Activated CD8-positive, alpha-beta T cell treated with anti-CD3 and anti-CD28 coated beads for 36 hours (primary cell): ENCODE data around the gene TAF11. TPM values are rescaled to one million over a fixed set of nuclear protein-coding genes. Genes with fewer than 3 reads are reported as not detected.
"Not testable (repeated sequence)": the region's sequence is repeated elsewhere in the genome, so short reads cannot be mapped to it uniquely, and the experiment has no call there.

ENCODE experiments used
- ATAC-seq: fragments of 200-7000 bp; cut with Tn5 transposase; one replicate; pipeline ENCODE4 v1.10.0; 2021; ENCODE audit warnings: mild to moderate bottlenecking, moderate library complexity
- CTCF ChIA-PET: fragments of 350-600 bp; sonication (Branson Sonifier 250); formaldehyde crosslinking; loops from one replicate; lab custom pipeline; 2021; ENCODE audit warnings: antibody characterized with exemption; lab: Charles Lee
- POLR2A ChIA-PET: fragments of 350-600 bp; sonication (Branson Sonifier 250); formaldehyde crosslinking; loops from one replicate; lab custom pipeline; 2021; ENCODE audit warnings: antibody characterized with exemption; lab: Charles Lee
- DNase-seq: peaks from one replicate; pipeline ENCODE4 v3.0.0-alpha.2; 2020
- H3K27ac Mint-ChIP-seq: one replicate; pipeline ENCODE4 v1.8.0; 2021; ENCODE audit warnings: mild to moderate bottlenecking, mixed read lengths
- H3K27me3 Mint-ChIP-seq: one replicate; pipeline ENCODE4 v1.8.0; 2021; ENCODE audit warnings: mixed read lengths
- H3K36me3 Mint-ChIP-seq: one replicate; pipeline ENCODE4 v1.8.0; 2021; ENCODE audit warnings: low read depth, mixed read lengths
- H3K4me1 Mint-ChIP-seq: one replicate; pipeline ENCODE4 v1.8.0; 2021; ENCODE audit warnings: low read depth, mixed read lengths
- H3K4me3 Mint-ChIP-seq: one replicate; pipeline ENCODE4 v1.8.0; 2021; ENCODE audit warnings: mild to moderate bottlenecking, moderate library complexity, mixed read lengths
- H3K9me3 Mint-ChIP-seq: one replicate; pipeline ENCODE4 v1.8.0; 2021; ENCODE audit warnings: mixed read lengths
- intact Hi-C: fragments of 100-400 bp; cut with micrococcal nuclease; formaldehyde crosslinking; loops from one replicate; pipeline ENCODE4 v1.10.0; 2022
- total RNA-seq, 2 experiments: library from RNA; stranded (reverse); gene quantifications; one replicate each; pipeline ENCODE4 v1.2.3, GENCODE V29; 2021
- TF ChIP-seq, protein P1 (sequence below): fragments of 200-600 bp; IDR thresholded peaks from one replicate; pipeline ENCODE4 v1.8.0; 2022; ENCODE audit warnings: antibody characterized with exemption, mild to moderate bottlenecking

The TAF11 gene
- total RNA-seq, 2 experiments from 2014 or later = 29.3 to 29.4 TPM

DNA sequence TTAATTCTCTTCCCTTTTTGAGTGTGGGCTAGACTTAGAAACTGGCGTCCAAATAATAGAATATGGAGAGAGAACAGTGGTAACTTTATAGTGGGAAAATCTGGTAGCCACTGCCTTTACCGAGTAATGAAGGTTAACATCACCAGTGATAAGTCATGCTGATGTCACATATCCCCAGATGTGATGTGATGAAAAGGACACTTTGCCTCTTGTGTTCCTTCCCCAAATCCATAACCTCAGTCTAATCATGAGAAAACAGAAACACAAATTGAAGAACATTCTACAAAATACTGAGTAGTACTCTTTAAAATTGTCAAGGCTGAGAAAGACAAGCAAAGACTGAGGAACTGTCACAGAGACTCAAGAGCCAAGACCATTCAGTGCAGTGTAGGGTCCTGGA, 19.0 kb upstream of the TAF11 start:
- POLR2A ChIA-PET = no interaction called here

DNA sequence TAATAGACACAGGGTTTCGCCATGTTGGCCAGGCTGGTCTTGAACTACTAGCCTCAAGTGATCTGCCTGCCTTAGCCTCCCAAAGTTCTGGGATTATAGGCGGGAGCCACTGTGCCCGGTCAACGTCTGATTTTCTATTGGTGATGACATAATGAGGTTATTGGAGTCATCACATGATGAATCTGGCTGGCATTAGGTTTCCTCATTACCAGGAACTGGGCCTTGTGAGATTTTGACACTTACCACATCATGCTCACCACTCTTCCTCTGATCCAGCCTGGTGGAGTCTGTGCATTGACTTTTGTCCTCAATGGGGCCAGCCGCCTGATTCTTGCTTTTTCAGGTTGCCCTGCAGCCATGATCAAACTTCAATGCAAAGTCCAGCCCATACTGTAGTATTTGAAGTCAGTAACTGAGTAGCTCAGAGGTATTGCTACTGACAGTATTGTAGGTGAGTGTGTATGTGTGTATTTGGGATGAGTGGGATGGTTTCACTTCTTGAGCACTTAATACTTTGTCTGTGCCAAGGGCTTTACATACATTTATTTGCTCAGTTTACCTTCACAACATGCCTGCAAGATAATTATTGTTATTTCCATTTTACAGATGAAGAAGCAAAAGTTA, 17.3 kb upstream of the TAF11 start:
- H3K4me1 Mint-ChIP-seq = peaks cover 15% of the 10 kb centered on the region
- ChIA-PET CTCF (no interaction called here), POLR2A (no interaction called here)
- DNase-seq (peak; percentile 11), ATAC-seq (peak; percentile 49)
- no peak overlapping the region for H3K27ac Mint-ChIP-seq
- H3K9me3 Mint-ChIP-seq = no peaks in the 10 kb centered on the region
- TF ChIP-seq, protein P1, sequence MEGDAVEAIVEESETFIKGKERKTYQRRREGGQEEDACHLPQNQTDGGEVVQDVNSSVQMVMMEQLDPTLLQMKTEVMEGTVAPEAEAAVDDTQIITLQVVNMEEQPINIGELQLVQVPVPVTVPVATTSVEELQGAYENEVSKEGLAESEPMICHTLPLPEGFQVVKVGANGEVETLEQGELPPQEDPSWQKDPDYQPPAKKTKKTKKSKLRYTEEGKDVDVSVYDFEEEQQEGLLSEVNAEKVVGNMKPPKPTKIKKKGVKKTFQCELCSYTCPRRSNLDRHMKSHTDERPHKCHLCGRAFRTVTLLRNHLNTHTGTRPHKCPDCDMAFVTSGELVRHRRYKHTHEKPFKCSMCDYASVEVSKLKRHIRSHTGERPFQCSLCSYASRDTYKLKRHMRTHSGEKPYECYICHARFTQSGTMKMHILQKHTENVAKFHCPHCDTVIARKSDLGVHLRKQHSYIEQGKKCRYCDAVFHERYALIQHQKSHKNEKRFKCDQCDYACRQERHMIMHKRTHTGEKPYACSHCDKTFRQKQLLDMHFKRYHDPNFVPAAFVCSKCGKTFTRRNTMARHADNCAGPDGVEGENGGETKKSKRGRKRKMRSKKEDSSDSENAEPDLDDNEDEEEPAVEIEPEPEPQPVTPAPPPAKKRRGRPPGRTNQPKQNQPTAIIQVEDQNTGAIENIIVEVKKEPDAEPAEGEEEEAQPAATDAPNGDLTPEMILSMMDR = no peak
- no peak overlapping the region for H3K4me3 Mint-ChIP-seq
- H3K36me3 Mint-ChIP-seq = peaks cover 8% of the 10 kb centered on the region
- intact Hi-C loops = no loop called here
- no peaks in the 10 kb centered on the region for H3K27me3 Mint-ChIP-seq

More for the DNA sequence above, 19.0 kb upstream of the TAF11 start:
- ATAC-seq (no peak), DNase-seq (no peak)
- H3K4me3 Mint-ChIP-seq = no peak overlapping the region
- intact Hi-C loops = no loop called here
- CTCF ChIA-PET = no interaction called here
- H3K36me3 Mint-ChIP-seq = peaks cover 8% of the 10 kb centered on the region
- TF ChIP-seq, protein P1 = no peak
- H3K9me3 Mint-ChIP-seq = no peaks in the 10 kb centered on the region
- H3K27ac Mint-ChIP-seq = no peak overlapping the region
- H3K27me3 Mint-ChIP-seq = peaks cover 2% of the 10 kb centered on the region
- H3K4me1 Mint-ChIP-seq = peaks cover 21% of the 10 kb centered on the region

DNA sequence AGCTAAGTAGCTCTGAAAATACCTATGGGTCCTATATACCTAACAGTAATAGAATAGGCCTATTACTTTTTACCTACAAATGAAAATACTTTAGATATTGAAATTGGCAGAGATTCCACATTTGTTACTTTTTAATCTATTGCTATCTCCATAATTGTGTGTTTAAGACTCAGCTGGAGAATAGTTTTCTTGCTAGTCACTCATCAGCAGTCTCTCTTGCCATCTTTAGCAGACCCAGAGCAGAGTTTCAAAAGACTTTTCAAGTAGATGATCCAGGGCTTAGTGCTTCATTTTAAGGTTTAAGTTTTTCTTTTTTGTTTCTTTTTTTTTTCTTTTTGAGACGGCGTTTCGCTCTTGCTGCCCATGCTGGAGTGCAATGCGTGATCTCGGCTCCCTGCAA, 14.1 kb upstream of the TAF11 start:
- ChIA-PET CTCF (interaction anchor here (1.7 to 2.2 kb wide), 3 partner anchors 9 to 84 kb away, joined by 4 to 6 read pairs (median 4); no protein-coding TSS in a partner anchor), POLR2A (interaction anchor here (0.7 to 1.8 kb wide), 3 partner anchors 12 to 23 kb away, joined by 3 to 6 read pairs (median 4); partner anchors contain the start of gene TAF11)
- TF ChIP-seq, protein P1 = no peak
- intact Hi-C loops = no loop called here
- H3K36me3 Mint-ChIP-seq = peaks cover 8% of the 10 kb centered on the region
- DNase-seq (no peak), ATAC-seq (no peak)
- H3K27ac Mint-ChIP-seq = no peak overlapping the region
- H3K9me3 Mint-ChIP-seq = no peaks in the 10 kb centered on the region
- peaks cover 15% of the 10 kb centered on the region for H3K4me1 Mint-ChIP-seq
- H3K4me3 Mint-ChIP-seq = no peak overlapping the region
- H3K27me3 Mint-ChIP-seq = no peaks in the 10 kb centered on the region

DNA sequence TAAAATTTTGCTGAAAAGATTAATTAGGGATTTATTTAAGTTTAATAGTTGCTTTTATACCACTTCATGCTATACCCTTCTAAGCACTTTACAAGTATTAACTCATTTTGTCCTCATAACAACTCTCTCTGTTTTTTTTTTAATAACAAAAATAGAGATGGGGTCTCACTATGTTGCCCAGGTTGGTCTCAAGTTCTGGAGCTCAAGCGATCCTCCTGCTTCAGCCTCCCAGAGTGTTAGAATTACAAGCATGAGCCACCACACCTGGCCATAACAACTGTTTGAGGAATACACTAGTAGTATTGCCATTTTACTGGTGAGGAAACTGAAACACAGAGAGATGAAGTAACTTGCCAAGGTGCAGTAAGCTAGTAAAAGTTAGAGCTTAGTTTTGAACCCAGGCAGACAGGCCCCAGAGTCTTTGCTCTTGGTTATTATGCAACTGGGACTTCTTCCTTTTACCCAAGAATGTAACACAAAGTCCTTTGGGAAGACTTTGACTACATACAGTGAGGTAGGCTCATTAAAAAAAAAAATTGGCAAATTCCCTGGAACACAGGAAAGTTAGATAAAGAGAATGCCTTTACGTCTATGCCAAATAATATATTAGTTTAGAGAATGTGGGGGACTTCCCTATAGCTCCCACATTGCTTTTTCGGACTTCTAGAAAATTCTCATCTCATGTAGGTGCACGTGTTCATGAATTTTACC, 12.6 kb upstream of the TAF11 start:
- POLR2A ChIA-PET = interaction anchor here (0.6 to 1.8 kb wide), 3 partner anchors 10 to 53 kb away, joined by 3 to 6 read pairs (median 4); partner anchors contain the start of gene TAF11
- intact Hi-C loops = no loop called here
- no peak overlapping the region for H3K4me3 Mint-ChIP-seq
- no peak overlapping the region for H3K27ac Mint-ChIP-seq
- no peaks in the 10 kb centered on the region for H3K27me3 Mint-ChIP-seq
- ATAC-seq (no peak), DNase-seq (no peak)
- CTCF ChIA-PET = interaction anchor here (0.5 to 2.2 kb wide), 2 partner anchors 15 to 86 kb away, joined by 3 to 6 read pairs; no protein-coding TSS in a partner anchor
- no peaks in the 10 kb centered on the region for H3K9me3 Mint-ChIP-seq
- peaks cover 13% of the 10 kb centered on the region for H3K4me1 Mint-ChIP-seq
- TF ChIP-seq, protein P1 = no peak
- peaks cover 8% of the 10 kb centered on the region for H3K36me3 Mint-ChIP-seq

DNA sequence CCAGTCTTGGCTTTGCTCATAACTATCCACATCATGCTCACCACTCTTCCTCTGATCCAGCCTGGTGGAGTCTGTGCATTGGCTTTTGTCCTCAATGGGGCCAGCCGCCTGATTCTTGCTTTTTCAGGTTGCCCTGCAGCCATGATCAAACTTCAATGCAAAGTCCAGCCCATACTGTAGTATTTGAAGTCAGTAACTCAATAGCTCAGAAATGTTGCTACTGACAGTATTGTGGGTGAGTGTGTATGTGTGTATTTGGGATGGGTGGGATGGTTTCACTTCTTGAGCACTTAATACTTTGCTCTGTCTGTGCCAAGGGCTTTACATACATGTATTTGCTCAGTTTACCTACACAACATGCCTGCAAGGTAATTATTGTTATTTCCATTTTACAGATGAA, 11.9 kb upstream of the TAF11 start:
- intact Hi-C loops, H3K4me1 Mint-ChIP-seq, H3K36me3 Mint-ChIP-seq, DNase-seq, H3K9me3 Mint-ChIP-seq, H3K27ac Mint-ChIP-seq, ATAC-seq, H3K27me3 Mint-ChIP-seq, H3K4me3 Mint-ChIP-seq: not testable (repeated sequence)
- POLR2A ChIA-PET = interaction anchor here (0.6 kb wide), 1 partner anchor 52 kb away, joined by 3 read pairs; no protein-coding TSS in a partner anchor
- CTCF ChIA-PET = interaction anchor here (1.0 kb wide), 1 partner anchor 91 kb away, joined by 3 read pairs; no protein-coding TSS in a partner anchor
